Motor neuron (in vitro differentiated cells): ENCODE measurements around the gene ERGIC2. TPM values are rescaled to one million over a fixed set of nuclear protein-coding genes. Genes with fewer than 3 reads are reported as not detected.
"Not testable (repeated sequence)": the region's sequence is repeated elsewhere in the genome, so short reads cannot be mapped to it uniquely, and the experiment has no call there.

Source experiments
- ATAC-seq, 8 experiments: fragments of 200-7000 bp; cut with Tn5 transposase; replicated peaks in 6 of 8; 2 replicates each; pipeline ENCODE4 v1.8.0; 2021; ENCODE audit warnings: mild to moderate bottlenecking in 8 of 8, moderate library complexity in 8 of 8
- H3K27ac ChIP-seq, 2 donors: fragments of 250-450 bp; sonication (Bioruptor Pico); 2 replicates each; pipeline ENCODE4 v1.9.0; 2021; ENCODE audit warnings: antibody characterized with exemption in 2 of 2, mild to moderate bottlenecking in 2 of 2, moderate library complexity in 1 of 2
- H3K4me1 ChIP-seq, 2 donors: fragments of 250-450 bp; sonication (Bioruptor Pico); replicated peaks in 1 of 2; 2 replicates each; pipeline ENCODE4 v1.6.1; 2021; ENCODE audit warnings: antibody characterized with exemption in 2 of 2, mild to moderate bottlenecking in 2 of 2, moderate library complexity in 1 of 2
- H3K4me3 ChIP-seq, 5 donors: fragments of 250-450 bp; sonication (Bioruptor Pico); 2 replicates each; pipeline ENCODE4 v1.9.0; 2021; ENCODE audit warnings: antibody characterized with exemption in 5 of 5, mild to moderate bottlenecking in 5 of 5, moderate library complexity in 4 of 5
- WGBS, 10 experiments: fragments of 450-650 bp; shearing (Covaris generic); methylation state at CpG; one replicate each; pipeline ENCODE4 v1.0.0; 2022; 5-methylcytosine and 5-hydroxymethylcytosine counted together
- in situ Hi-C, 9 experiments: fragments of 400-800 bp; cut with MboI; loops; one replicate each; pipeline ENCODE4 v1.15.0; 2021; ENCODE audit warnings: low sequenced_read_pairs in 9 of 9, low pct_unique_long_range_greater_than_20kb in 2 of 9; ENCODE audit not compliant: unreplicated experiment in 9 of 9
- total RNA-seq, 8 experiments: library from RNA; unstranded; fragments of 300-600 nt; gene quantifications; 2 replicates each; pipeline versions ENCODE4 v1.2.3 to v1.2.4, GENCODE V29; 2022

Gene ERGIC2
- total RNA-seq, 8 experiments from 2014 or later = 32.3 to 70.1 (median 49.7) TPM

DNA sequence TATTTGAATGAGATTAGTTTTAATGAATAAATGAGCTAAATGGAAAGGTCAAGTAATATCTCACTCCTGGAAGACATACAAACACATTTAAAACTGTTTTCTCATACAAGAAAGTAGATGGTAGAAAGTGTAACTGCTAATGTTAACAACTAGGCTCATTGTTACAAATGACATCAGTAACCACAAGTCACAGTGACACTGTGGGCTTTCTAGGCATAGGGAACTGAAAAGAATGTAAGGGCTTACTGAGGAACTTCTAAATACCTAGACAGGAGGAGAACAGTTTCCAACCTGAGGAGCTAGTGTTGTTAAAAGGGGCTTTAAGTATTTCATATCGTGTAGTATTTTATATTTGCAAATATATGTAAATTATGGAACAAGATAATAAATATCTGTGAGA lies 17.5 kb upstream of the ERGIC2 start:
- in situ Hi-C loops = no loop called here
- 69 to 100% (median 86%) methylated on average over 1 of the region's 1 CpG; no CpG with 5 or more reads in 1 of the 10 experiments for WGBS, 10 experiments
- H3K27ac ChIP-seq = no peak overlapping the region
- H3K4me3 ChIP-seq = no peak overlapping the region
- no peak for ATAC-seq
- no peaks in the 10 kb centered on the region for H3K4me1 ChIP-seq

DNA sequence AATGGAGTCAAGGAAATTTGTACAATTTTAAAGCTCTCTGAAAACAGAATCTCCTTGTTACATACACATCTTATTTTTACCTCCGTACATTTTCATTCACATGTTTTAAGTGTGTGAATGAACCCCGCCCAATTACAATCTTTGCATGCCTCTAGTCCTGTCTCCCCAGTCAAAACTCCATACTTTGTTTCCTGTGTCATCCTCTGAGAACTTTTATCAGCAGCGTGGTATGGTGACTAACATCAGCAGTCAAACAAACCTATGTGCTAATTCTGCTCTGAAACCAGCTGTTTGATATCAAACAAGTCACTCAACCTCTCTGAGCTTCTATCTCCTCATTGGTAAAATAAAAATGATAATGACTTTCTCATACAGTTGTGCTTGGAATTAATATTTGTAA lies 15.8 kb upstream of the ERGIC2 start:
- peak in 2 of 8 experiments; percentile 40 to 85 for ATAC-seq
- no peak overlapping the region for H3K27ac ChIP-seq
- no peak overlapping the region for H3K4me3 ChIP-seq
- in situ Hi-C loops = no loop called here
- WGBS, 10 experiments = 35 to 90% (median 70%) methylated on average over 1 to 3 of the region's 3 CpGs; no CpG with 5 or more reads in 1 of the 10 experiments
- no peaks in the 10 kb centered on the region for H3K4me1 ChIP-seq

DNA sequence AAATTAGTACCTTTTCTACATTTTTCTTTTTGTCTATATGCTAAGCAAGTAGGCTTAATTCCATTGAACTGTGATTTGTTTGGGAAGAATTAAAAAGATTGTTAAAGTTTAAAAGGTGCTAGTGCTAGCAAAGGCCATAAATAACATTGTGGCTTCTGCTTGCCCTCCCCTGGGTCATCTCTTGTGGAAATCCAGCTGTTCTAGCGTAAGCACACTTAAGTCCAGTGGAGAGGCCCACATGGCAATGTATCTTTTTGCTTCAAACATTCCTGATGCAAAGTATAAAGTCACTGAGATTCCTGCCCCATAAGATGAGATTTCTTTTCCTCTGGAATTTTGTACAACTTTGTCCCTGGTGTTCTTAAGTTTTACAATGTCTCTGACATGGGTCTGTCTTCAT lies 14.4 kb upstream of the ERGIC2 start:
- ATAC-seq = no peak
- in situ Hi-C loops = no loop called here
- H3K4me1 ChIP-seq = no peaks in the 10 kb centered on the region
- WGBS, 10 experiments = 80 to 100% (median 94%) methylated on average over 1 of the region's 1 CpG; no CpG with 5 or more reads in 4 of the 10 experiments
- no peak overlapping the region for H3K27ac ChIP-seq
- H3K4me3 ChIP-seq = no peak overlapping the region

GRCh38 chr12:29390419-29390818 lies 9.4 kb upstream of the ERGIC2 start:
- ATAC-seq, H3K4me1 ChIP-seq, H3K27ac ChIP-seq, H3K4me3 ChIP-seq, in situ Hi-C loops: not testable (repeated sequence)
- WGBS, 10 experiments = 50 to 100% (median 85%) methylated on average over 1 to 3 of the region's 3 CpGs; no CpG with 5 or more reads in 4 of the 10 experiments

GRCh38 chr12:29389295-29389919 lies 8.4 kb upstream of the ERGIC2 start:
- Histone ChIP-seq H3K4me1 (no peaks in the 10 kb centered on the region), H3K27ac (no peak overlapping the region), H3K4me3 (no peak overlapping the region)
- 91 to 100% (median 96%) methylated on average over 1 to 18 of the region's 65 CpGs; no CpG with 5 or more reads in 4 of the 10 experiments for WGBS, 10 experiments
- ATAC-seq = no peak
- in situ Hi-C loops = no loop called here

DNA sequence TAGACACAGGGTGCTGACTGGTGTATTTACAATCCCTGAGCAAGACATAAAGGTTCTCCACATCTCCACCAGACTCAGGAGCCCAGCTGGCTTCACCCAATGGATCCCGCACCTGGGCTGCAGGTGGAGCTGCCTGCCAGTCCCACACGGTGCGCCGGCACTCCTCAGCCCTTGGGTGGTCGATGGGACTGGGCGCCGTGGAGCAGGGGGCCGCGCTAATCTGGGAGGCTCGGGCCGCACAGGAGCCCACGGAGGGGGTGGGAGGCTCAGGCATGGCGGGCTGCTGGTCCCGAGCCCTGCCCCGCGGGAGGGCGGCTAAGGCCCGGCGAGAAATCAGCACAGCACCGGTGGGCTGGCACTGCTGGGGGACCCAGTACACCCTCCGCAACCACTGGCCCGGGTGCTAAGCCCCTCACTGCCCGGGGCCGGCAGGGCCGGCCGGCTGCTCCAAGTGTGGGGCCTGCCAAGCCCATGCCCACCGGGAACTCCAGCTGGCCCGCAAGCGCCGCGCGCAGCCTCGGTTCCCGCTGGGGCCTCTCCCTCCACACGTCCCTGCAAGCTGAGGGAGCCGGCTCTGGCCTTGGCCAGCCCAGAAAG lies 5.2 kb upstream of the ERGIC2 start:
- not testable (repeated sequence) for ATAC-seq

GRCh38 chr12:29385194-29385593 lies 4.2 kb upstream of the ERGIC2 start:
- H3K4me1 ChIP-seq, in situ Hi-C loops, H3K27ac ChIP-seq, ATAC-seq, H3K4me3 ChIP-seq: not testable (repeated sequence)
- WGBS, 10 experiments = 60 to 100% (median 91%) methylated on average over 1 to 12 of the region's 17 CpGs; no CpG with 5 or more reads in 5 of the 10 experiments

More for the DNA sequence above, 5.2 kb upstream of the ERGIC2 start:
- H3K4me1 ChIP-seq, H3K27ac ChIP-seq, H3K4me3 ChIP-seq, in situ Hi-C loops: not testable (repeated sequence)
- 80 to 100% (median 93%) methylated on average over 3 to 4 of the region's 36 CpGs; no CpG with 5 or more reads in 7 of the 10 experiments for WGBS, 10 experiments

GRCh38 chr12:29382251-29382650 lies 1.3 kb upstream of the ERGIC2 start:
- Histone ChIP-seq H3K4me3 (no peak overlapping the region), H3K4me1 (peaks cover 4 to 13% of the 10 kb centered on the region in 2 donors), H3K27ac (no peak overlapping the region)
- 45 to 100% (median 88%) methylated on average over 1 to 2 of the region's 2 CpGs; no CpG with 5 or more reads in 2 of the 10 experiments for WGBS, 10 experiments
- no peak for ATAC-seq
- in situ Hi-C loops = no loop called here

- WGBS, 10 experiments = 86 to 100% (median 93%) methylated on average over 1 to 2 of the region's 2 CpGs; no CpG with 5 or more reads in 2 of the 10 experiments
- Histone ChIP-seq H3K4me1 (peaks cover 4 to 13% of the 10 kb centered on the region in 2 donors), H3K27ac (no peak overlapping the region), H3K4me3 (no peak overlapping the region)
- no peak for ATAC-seq
- in situ Hi-C loops = no loop called here
Observed at GRCh38 chr12:29376118-29376517, 4.9 kb downstream of the ERGIC2 start.

GRCh38 chr12:29374913-29375312 lies 6.1 kb downstream of the ERGIC2 start:
- no peak for ATAC-seq
- 85 to 100% (median 98%) methylated on average over 3 to 4 of the region's 4 CpGs for WGBS, 10 experiments
- in situ Hi-C loops = no loop called here

DNA sequence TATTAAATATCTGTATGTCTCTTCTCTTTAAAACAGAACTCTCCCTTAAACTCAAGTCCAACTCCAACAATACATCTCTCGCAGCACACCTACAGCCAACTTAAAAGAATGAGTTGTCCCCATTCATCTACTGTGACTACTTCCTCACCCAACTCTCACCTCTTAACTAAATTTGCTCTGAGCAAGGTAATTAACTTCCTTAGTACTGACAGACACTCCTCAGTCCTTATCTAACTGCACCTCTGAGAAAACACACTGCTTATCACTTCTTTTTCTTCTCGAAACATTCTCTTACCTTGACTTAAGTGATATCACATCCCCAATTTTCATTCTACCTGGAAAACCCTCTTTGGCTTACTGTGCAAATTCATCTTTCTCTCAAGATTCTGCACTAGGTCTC lies 7.0 kb downstream of the ERGIC2 start:
- in situ Hi-C loops = no loop called here
- WGBS, 10 experiments = 88 to 100% (median 97%) methylated on average over 1 to 2 of the region's 2 CpGs; no CpG with 5 or more reads in 4 of the 10 experiments
- Histone ChIP-seq H3K4me3 (no peak overlapping the region), H3K4me1 (peaks cover 0 to 3% of the 10 kb centered on the region in 2 donors), H3K27ac (no peak overlapping the region)
- ATAC-seq = no peak

More at GRCh38 chr12:29374913-29375312, 6.1 kb downstream of the ERGIC2 start:
- no peak overlapping the region for H3K4me3 ChIP-seq
- no peak overlapping the region for H3K27ac ChIP-seq
- H3K4me1 ChIP-seq = peaks cover 4 to 12% of the 10 kb centered on the region in 2 donors

DNA sequence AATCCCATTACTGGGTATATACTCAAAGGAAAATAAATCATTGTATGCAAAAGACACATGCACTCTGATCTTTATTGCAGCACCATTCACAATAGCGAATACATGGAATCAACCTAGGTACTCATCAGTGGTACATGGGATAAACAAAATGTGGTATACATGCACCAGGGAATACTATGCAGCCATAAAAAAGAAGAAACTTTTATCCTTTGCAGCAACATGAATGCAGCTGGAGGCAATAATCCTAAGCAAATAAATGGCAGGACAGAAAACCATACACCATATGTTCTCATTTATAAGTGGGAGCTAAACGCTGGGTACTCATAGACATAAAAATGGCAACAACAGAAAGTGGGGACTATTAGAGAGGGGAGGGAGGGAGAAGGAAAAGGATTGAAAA lies 15.9 kb downstream of the ERGIC2 start:
- no peak overlapping the region for H3K27ac ChIP-seq
- H3K4me3 ChIP-seq = no peak overlapping the region
- no peak for ATAC-seq
- in situ Hi-C loops = no loop called here
- H3K4me1 ChIP-seq = no peaks in the 10 kb centered on the region
- WGBS, 10 experiments = 63 to 100% (median 95%) methylated on average over 1 to 2 of the region's 2 CpGs; no CpG with 5 or more reads in 1 of the 10 experiments

DNA sequence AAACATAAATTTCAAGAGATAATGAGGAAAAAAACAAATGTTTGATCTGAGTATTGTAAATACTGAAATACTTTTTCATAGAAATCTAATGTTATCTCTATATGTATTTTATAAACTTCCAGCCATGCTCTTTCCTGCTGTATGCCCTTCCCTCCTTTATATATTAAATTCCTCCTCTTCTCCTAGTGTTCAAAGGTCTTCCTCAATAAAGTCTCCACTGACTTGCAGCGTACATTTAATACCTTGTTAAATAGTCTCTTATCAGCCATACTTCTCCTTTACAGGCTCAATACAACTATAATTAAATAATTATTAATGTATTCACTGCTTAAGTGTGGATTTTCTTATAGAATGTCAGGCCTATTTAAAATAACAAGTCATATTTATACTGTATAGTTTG lies 26.0 kb downstream of the ERGIC2 start:
- no peak for ATAC-seq
- in situ Hi-C loops = no loop called here

More for the DNA sequence above, 26.0 kb downstream of the ERGIC2 start:
- Histone ChIP-seq H3K4me3 (no peak overlapping the region), H3K27ac (no peak overlapping the region), H3K4me1 (no peaks in the 10 kb centered on the region)
- 57 to 100% (median 100%) methylated on average over 1 of the region's 1 CpG; no CpG with 5 or more reads in 2 of the 10 experiments for WGBS, 10 experiments
